BE2C (cell line): ENCODE results near the gene PIK3C2G.

Experiments
- DNase-seq: peaks from one replicate; pipeline ENCODE4 v3.0.0-alpha.2; 2020
- H3K27me3 ChIP-seq: fragments of 250-450 bp; sonication (Bioruptor Pico); 2 replicates; pipeline ENCODE4 v1.5.1; 2020; ENCODE audit warnings: mild to moderate bottlenecking
- H3K36me3 ChIP-seq: fragments of 250-450 bp; sonication (Bioruptor Pico); 2 replicates; pipeline ENCODE4 v1.5.1; 2020; ENCODE audit warnings: mild to moderate bottlenecking
- H3K4me1 ChIP-seq: fragments of 250-450 bp; sonication (Bioruptor Pico); 2 replicates; pipeline ENCODE4 v1.5.1; 2020
- H3K4me3 ChIP-seq: 2 replicates; pipeline ENCODE4 v1.5.1; 2011; ENCODE audit warnings: low read depth, low read length
- H3K9me3 ChIP-seq: fragments of 250-450 bp; sonication (Bioruptor Pico); 2 replicates; pipeline ENCODE4 v1.5.1; 2020
- TF ChIP-seq, protein P1 (sequence below): IDR thresholded peaks from 2 replicates; pipeline ENCODE4 v1.5.1; 2012; ENCODE audit warnings: mild to moderate bottlenecking, low read depth, low read length

PIK3C2G gene

DNA sequence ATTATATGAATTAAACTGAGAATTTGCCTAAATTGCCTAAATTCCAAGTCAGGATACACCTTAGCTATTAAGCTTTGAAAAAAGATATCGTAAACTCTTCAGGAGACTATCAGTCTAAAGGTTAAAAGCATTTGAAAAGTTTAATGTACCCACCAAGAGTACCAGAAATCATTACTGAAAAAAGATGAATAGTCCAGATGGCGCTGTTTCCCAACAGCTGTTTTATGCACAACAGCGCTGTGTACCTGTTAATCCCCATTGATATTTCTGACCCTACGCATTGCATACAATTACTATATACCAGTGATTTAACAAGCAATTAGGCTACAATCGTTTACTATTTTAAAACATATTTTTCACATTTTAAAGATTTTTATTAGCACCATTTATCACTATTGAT, 291.5 kb downstream of the PIK3C2G start:
- peak; percentile 8 for DNase-seq
- H3K4me3 ChIP-seq: no peak overlapping the region
- no peaks in the 10 kb centered on the region for H3K4me1 ChIP-seq
- TF ChIP-seq, protein P1, sequence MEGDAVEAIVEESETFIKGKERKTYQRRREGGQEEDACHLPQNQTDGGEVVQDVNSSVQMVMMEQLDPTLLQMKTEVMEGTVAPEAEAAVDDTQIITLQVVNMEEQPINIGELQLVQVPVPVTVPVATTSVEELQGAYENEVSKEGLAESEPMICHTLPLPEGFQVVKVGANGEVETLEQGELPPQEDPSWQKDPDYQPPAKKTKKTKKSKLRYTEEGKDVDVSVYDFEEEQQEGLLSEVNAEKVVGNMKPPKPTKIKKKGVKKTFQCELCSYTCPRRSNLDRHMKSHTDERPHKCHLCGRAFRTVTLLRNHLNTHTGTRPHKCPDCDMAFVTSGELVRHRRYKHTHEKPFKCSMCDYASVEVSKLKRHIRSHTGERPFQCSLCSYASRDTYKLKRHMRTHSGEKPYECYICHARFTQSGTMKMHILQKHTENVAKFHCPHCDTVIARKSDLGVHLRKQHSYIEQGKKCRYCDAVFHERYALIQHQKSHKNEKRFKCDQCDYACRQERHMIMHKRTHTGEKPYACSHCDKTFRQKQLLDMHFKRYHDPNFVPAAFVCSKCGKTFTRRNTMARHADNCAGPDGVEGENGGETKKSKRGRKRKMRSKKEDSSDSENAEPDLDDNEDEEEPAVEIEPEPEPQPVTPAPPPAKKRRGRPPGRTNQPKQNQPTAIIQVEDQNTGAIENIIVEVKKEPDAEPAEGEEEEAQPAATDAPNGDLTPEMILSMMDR: peak; percentile 55
- no peaks in the 10 kb centered on the region for H3K9me3 ChIP-seq
- peaks cover 5% of the 10 kb centered on the region; the same call in 1 of the 2 replicates for H3K27me3 ChIP-seq
- no peaks in the 10 kb centered on the region for H3K36me3 ChIP-seq

DNA sequence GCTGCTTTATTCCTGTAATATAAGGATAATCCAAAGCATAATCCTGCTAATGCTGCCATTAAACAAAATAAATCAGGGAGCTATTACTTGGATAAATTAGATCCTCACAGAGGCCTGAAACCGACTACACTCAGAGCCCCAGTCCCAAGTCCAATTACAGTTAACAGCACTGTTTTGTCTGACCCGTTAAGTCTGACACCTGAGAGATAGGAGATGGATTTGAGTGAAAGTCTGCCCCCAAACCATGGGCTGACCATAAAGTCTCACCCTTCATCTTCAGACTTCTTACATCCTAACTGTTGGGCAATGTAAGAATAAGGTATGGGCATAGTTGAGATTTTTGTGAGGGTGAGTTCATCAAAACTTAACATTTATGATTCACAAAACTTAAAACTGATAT, 294.8 kb downstream of the PIK3C2G start:
- Histone ChIP-seq H3K4me3 (no peak overlapping the region), H3K27me3 (peaks cover 5% of the 10 kb centered on the region; the same call in 1 of the 2 replicates), H3K36me3 (no peaks in the 10 kb centered on the region), H3K4me1 (no peaks in the 10 kb centered on the region), H3K9me3 (no peaks in the 10 kb centered on the region)
- TF ChIP-seq, protein P1: no peak
- no peak for DNase-seq

DNA sequence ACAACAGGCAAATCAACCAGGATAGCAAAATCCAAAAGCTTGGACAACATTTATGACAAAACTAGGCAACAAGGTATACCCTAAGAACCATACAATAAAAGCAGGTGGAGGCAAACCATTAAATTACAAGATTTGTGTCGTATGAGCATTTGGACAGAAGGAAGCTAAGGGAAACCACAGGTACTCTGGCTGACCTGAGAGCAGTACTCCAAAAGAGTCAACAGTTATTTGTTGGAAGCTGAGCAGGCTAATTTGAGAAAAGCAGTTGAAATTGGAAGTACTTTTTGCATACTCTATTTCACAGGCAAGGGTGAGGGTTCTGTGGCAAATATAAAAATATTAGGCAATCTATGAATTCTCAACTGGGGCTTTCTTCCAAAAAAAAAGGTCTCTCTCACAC, 297.9 kb downstream of the PIK3C2G start:
- 0 out of 2 replicates have a peak, but pooled peaks cover 2% of the 10 kb centered on the region for H3K27me3 ChIP-seq
- TF ChIP-seq, protein P1: no peak
- no peaks in the 10 kb centered on the region for H3K36me3 ChIP-seq
- H3K4me3 ChIP-seq: no peak overlapping the region
- H3K9me3 ChIP-seq: no peaks in the 10 kb centered on the region
- DNase-seq: no peak
- H3K4me1 ChIP-seq: no peaks in the 10 kb centered on the region

DNA sequence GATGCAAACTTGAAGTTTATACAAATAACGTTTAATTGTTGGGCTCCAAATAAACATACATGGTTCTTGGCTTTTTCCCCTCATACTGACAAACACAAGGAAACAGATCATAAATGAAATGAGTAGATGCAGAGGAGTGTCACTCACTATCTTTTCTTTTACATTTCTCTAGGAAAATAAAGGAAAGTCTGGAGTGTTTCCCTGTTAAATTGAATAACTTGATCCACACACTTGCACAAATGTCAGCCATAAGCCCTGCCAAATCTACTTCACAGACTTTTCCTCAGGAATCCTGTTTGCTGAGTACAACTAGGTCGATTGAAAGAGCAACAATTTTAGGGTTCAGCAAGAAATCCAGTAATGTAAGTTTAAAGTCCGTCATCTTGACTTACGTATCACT, 301.2 kb downstream of the PIK3C2G start:
- no peaks in the 10 kb centered on the region for H3K9me3 ChIP-seq
- TF ChIP-seq, protein P1: no peak
- H3K4me3 ChIP-seq: no peak overlapping the region
- 0 out of 2 replicates have a peak, but pooled peaks cover 2% of the 10 kb centered on the region for H3K27me3 ChIP-seq
- H3K4me1 ChIP-seq: no peaks in the 10 kb centered on the region
- no peaks in the 10 kb centered on the region for H3K36me3 ChIP-seq
- DNase-seq: no peak

DNA sequence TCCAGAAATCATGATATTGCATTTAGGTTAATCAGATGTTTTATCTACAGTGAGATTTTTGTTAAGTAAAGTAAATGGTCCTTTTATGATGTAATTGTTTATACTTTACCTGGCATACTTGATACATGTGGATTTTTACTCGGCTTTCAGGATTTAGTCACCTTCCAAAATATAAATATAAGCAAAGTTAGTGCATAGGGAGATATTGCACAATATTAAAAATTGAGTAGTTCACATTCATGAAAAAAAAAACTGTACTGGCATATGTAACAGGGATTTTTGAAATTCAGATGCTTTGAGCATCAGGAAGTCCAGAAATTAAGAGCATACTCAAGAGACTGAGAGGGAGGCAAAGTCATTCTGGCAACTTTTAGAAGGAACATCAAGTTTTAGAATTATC, 303.0 kb downstream of the PIK3C2G start:
- Histone ChIP-seq H3K36me3 (no peaks in the 10 kb centered on the region), H3K4me3 (no peak overlapping the region), H3K9me3 (no peaks in the 10 kb centered on the region), H3K27me3 (no peaks in the 10 kb centered on the region), H3K4me1 (no peaks in the 10 kb centered on the region)
- no peak for DNase-seq
- TF ChIP-seq, protein P1: no peak

DNA sequence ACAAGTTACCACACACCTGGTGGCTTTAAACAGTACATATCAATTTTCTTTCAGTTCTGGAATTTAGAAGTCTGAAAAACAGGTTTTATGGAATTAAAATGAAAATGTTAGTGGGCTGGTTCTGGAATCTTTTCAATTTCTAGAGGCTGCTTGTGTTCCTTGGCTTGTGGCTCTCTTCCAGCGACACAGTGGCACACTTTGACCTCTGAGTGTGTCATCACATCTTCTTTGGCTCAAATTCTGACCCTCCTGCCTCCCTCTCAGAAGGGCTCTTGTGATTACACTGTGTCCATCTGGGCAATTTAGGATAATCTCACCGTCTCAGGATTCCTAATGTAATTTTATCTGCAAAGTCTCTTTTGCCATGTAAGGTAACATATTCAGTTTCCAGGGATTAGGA, 306.5 kb downstream of the PIK3C2G start:
- TF ChIP-seq, protein P1: no peak
- Histone ChIP-seq H3K9me3 (no peaks in the 10 kb centered on the region), H3K4me1 (no peaks in the 10 kb centered on the region), H3K36me3 (no peaks in the 10 kb centered on the region), H3K4me3 (no peak overlapping the region), H3K27me3 (no peaks in the 10 kb centered on the region)
- DNase-seq: no peak
